B cell (primary cell): ENCODE data around the gene ACP3. TPM values are rescaled to one million over a fixed set of nuclear protein-coding genes. Genes with fewer than 3 reads are reported as not detected.

ENCODE experiments used
- ATAC-seq: fragments of 200-7000 bp; cut with Tn5 transposase; one replicate; pipeline ENCODE4 v1.10.0; 2021; ENCODE audit warnings: low read depth, mild to moderate bottlenecking, moderate number of reproducible peaks, moderate library complexity
- CTCF ChIA-PET: fragments of 350-600 bp; sonication (Branson Sonifier 250); formaldehyde crosslinking; loops from one replicate; lab custom pipeline; 2021; ENCODE audit warnings: antibody characterized with exemption, inconsistent platforms; lab: Charles Lee
- POLR2A ChIA-PET: fragments of 350-600 bp; sonication (Branson Sonifier 250); formaldehyde crosslinking; loops from one replicate; lab custom pipeline; 2021; ENCODE audit warnings: antibody characterized with exemption; lab: Charles Lee
- DNase-seq: peaks from one replicate; pipeline ENCODE4 v3.0.0; 2013
- H2AFZ ChIP-seq: 2 replicates; pipeline ENCODE4 v1.6.1; 2012; ENCODE audit warnings: mild to moderate bottlenecking, low read depth, low read length; ENCODE audit not compliant: insufficient read depth, poor library complexity, severe bottlenecking
- H3K27ac ChIP-seq, 2 donors: 1 replicate in 1 of 2; 2 replicates in 1 of 2; pipeline ENCODE4 v1.5.1; 2012 to 2013; ENCODE audit warnings: low read length in 2 of 2, mild to moderate bottlenecking in 2 of 2, moderate library complexity in 1 of 2
- H3K27me3 ChIP-seq, 4 experiments: fragments of 200-600 bp in 1 of 4; sonication (generic) in 1 of 4; replicated peaks in 1 of 4; 1 replicate in 2 of 4; 2 replicates in 2 of 4; pipeline versions ENCODE4 v1.6.1 to v1.7.0; 2013 to 2016; ENCODE audit warnings: low read length in 3 of 4, mild to moderate bottlenecking in 2 of 4, mixed read lengths in 1 of 4, moderate library complexity in 1 of 4; ENCODE audit not compliant: insufficient read depth in 4 of 4, control insufficient read depth in 3 of 4; ENCODE audit errors: control extremely low read depth in 1 of 4
- H3K36me3 ChIP-seq, 2 experiments: replicated peaks in 1 of 2; 1 replicate in 1 of 2; 2 replicates in 1 of 2; pipeline versions ENCODE4 v1.6.1 to v1.7.1; 2013; ENCODE audit warnings: low read length in 1 of 2; ENCODE audit not compliant: insufficient read depth in 2 of 2, control insufficient read depth in 1 of 2; ENCODE audit errors: control extremely low read depth in 1 of 2, extremely low read depth in 1 of 2
- H3K4me1 ChIP-seq, 2 donors: fragments of 200-600 bp in 1 of 2; sonication (generic) in 1 of 2; 1 replicate in 1 of 2; 2 replicates in 1 of 2; pipeline versions ENCODE4 v1.5.1 to v1.6.1; 2013 to 2017; ENCODE audit warnings: low read length in 2 of 2; ENCODE audit not compliant: control insufficient read depth in 2 of 2, insufficient read depth in 2 of 2
- H3K4me2 ChIP-seq: replicated peaks from 2 replicates; pipeline ENCODE3; 2012; ENCODE audit warnings: mild to moderate bottlenecking, low read depth, low read length; ENCODE audit not compliant: poor library complexity, severe bottlenecking
- H3K4me3 ChIP-seq, 5 experiments: fragments of 200-600 bp in 1 of 5; sonication (generic) in 1 of 5; 1 replicate in 3 of 5; 2 replicates in 2 of 5; pipeline versions ENCODE4 v1.5.1 to v1.7.0; 2011 to 2016; ENCODE audit warnings: low read length in 4 of 5, mild to moderate bottlenecking in 4 of 5, low read depth in 2 of 5, control low read depth in 1 of 5, moderate library complexity in 1 of 5; ENCODE audit not compliant: insufficient read depth in 1 of 5; ENCODE audit errors: control extremely low read depth in 1 of 5, extremely low read depth in 1 of 5
- H3K79me2 ChIP-seq: fragments of 200-600 bp; sonication (generic); one replicate; pipeline ENCODE4 v1.6.0; 2016; ENCODE audit warnings: low read length; ENCODE audit not compliant: control insufficient read depth, insufficient read depth
- H3K9ac ChIP-seq: fragments of 200-600 bp; sonication (generic); 2 replicates; pipeline ENCODE4 v1.6.1; 2017; ENCODE audit warnings: mild to moderate bottlenecking, low read length, moderate library complexity
- H3K9me3 ChIP-seq, 3 donors: one replicate each; pipeline versions ENCODE4 v1.6.1 to v1.7.1; 2013; ENCODE audit warnings: low read length in 2 of 3; ENCODE audit not compliant: control insufficient read depth in 2 of 3, insufficient read depth in 1 of 3; ENCODE audit errors: control extremely low read depth in 1 of 3
- H4K20me1 ChIP-seq: 2 replicates; pipeline ENCODE4 v1.6.0; 2012; ENCODE audit warnings: mild to moderate bottlenecking, low read length; ENCODE audit not compliant: insufficient read depth, control insufficient read depth, poor library complexity, severe bottlenecking
- H3K27ac Mint-ChIP-seq: one replicate; pipeline ENCODE4 v1.8.0; 2021; ENCODE audit warnings: mixed read lengths
- H3K27me3 Mint-ChIP-seq: one replicate; pipeline ENCODE4 v1.8.0; 2021; ENCODE audit warnings: mixed read lengths
- H3K4me1 Mint-ChIP-seq: one replicate; pipeline ENCODE4 v1.8.0; 2021; ENCODE audit warnings: mixed read lengths
- H3K4me3 Mint-ChIP-seq: one replicate; pipeline ENCODE4 v1.8.0; 2021; ENCODE audit warnings: mixed read lengths
- H3K9me3 Mint-ChIP-seq: one replicate; pipeline ENCODE4 v1.8.0; 2022; ENCODE audit warnings: mixed read lengths; ENCODE audit not compliant: insufficient read depth
- EZH2 ChIP-seq: IDR thresholded peaks from 2 replicates; pipeline ENCODE4 v1.6.1; 2012; ENCODE audit warnings: borderline replicate concordance, low read depth, mild to moderate bottlenecking, moderate library complexity, low read length; ENCODE audit not compliant: insufficient read depth, poor library complexity, severe bottlenecking
- WGBS: methylation state at CpG from one replicate; pipeline ENCODE4 v1.1.5; 2013; ENCODE audit warnings: missing lambda C conversion rate; ENCODE audit not compliant: insufficient coverage; 5-methylcytosine and 5-hydroxymethylcytosine counted together
- intact Hi-C: fragments of 100-400 bp; cut with micrococcal nuclease; formaldehyde crosslinking; loops from one replicate; pipeline ENCODE4 v1.10.0; 2022
- polyA plus RNA-seq: library from polyadenylated mRNA; depleted of rRNA; stranded (reverse); fragments of >200 nt; gene quantifications from 2 replicates; pipeline ENCODE4 v1.2.3, GENCODE V29; 2012
- total RNA-seq, 2 donors: library from RNA; stranded (reverse); fragments of 120-200 nt in 1 of 2; gene quantifications; 1 replicate in 1 of 2; 2 replicates in 1 of 2; pipeline versions ENCODE4 v1.2.3 to v1.2.4, GENCODE V29; 2013 to 2022
- TF ChIP-seq, protein P1 (sequence below): fragments of 200-600 bp; IDR thresholded peaks from one replicate; pipeline ENCODE4 v1.8.0; 2022; ENCODE audit warnings: antibody characterized with exemption, mild to moderate bottlenecking

The ACP3 gene
- total and polyA plus RNA-seq, 2 donors (not counting 1 experiment from before 2014, with no cell fraction given): 0.36 to 0.64 TPM

DNA sequence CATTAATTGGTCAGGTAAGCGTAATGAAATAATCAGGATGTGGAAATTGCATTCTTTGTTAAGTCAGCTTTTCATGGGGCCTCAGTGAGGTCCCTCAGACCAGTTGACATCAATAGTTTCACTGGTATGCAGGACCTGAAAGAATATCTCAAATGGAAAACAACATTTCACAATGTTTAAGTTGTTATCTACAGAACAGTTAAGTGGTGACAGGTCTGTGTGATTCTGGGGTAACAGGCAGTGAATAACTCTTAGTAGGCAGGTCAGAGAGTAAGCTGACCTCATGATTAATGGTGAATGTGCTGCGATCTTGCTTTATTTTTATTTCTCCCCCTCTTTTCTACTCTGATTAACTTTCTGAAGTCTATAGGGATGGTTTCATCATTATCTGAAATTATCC is 28.9 kb upstream of the ACP3 start:
- no CpG with 5 or more reads among the region's 2 CpGs for WGBS
- CTCF ChIA-PET: interaction anchor here (0.6 kb wide), 1 partner anchor 8 kb away, joined by 3 read pairs; no protein-coding TSS in a partner anchor
- intact Hi-C loops: no loop called here

DNA sequence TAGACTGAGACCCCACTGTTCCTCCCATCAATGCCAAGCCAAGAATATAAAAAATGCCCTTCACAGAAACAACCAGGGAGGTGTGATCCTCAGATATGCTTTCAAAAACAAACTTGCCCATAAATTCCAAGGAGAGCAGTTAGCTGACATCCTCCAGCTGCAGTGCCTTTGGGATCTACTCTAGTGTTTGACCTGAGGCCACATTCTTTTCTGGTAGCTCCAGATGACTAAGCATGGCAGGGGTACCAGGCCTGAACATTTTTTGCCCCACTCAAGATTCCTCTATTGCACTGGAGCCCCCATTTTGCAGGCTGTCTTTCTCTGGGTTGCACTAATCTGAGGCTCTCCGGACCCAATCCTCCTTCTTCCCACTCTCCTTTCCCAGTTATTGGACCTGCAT is 27.9 kb upstream of the ACP3 start:
- H3K9me3 ChIP-seq: no peaks in the 10 kb centered on the region
- H3K27me3 ChIP-seq: peaks cover 0 to 3% (median 0%) of the 10 kb centered on the region in 4 experiments
- H4K20me1 ChIP-seq: no peaks in the 10 kb centered on the region
- DNase-seq (no peak), ATAC-seq (no peak)
- ChIA-PET POLR2A (no interaction called here), CTCF (no interaction called here)
- no peak overlapping the region for H3K4me3 ChIP-seq
- TF ChIP-seq, protein P1, sequence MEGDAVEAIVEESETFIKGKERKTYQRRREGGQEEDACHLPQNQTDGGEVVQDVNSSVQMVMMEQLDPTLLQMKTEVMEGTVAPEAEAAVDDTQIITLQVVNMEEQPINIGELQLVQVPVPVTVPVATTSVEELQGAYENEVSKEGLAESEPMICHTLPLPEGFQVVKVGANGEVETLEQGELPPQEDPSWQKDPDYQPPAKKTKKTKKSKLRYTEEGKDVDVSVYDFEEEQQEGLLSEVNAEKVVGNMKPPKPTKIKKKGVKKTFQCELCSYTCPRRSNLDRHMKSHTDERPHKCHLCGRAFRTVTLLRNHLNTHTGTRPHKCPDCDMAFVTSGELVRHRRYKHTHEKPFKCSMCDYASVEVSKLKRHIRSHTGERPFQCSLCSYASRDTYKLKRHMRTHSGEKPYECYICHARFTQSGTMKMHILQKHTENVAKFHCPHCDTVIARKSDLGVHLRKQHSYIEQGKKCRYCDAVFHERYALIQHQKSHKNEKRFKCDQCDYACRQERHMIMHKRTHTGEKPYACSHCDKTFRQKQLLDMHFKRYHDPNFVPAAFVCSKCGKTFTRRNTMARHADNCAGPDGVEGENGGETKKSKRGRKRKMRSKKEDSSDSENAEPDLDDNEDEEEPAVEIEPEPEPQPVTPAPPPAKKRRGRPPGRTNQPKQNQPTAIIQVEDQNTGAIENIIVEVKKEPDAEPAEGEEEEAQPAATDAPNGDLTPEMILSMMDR: no peak
- no peak for TF ChIP-seq EZH2
- no peak overlapping the region for H3K4me2 ChIP-seq
- H3K27ac ChIP-seq: no peak overlapping the region
- H2AFZ ChIP-seq: no peak overlapping the region
- H3K9me3 Mint-ChIP-seq: no peaks in the 10 kb centered on the region
- H3K4me1 Mint-ChIP-seq: no peaks in the 10 kb centered on the region
- peaks cover 27% of the 10 kb centered on the region for H3K27me3 Mint-ChIP-seq
- H3K79me2 ChIP-seq: no peaks in the 10 kb centered on the region
- intact Hi-C loops: no loop called here
- H3K9ac ChIP-seq: no peak overlapping the region
- 100% methylated on average over 1 of the region's 1 CpG for WGBS
- H3K27ac Mint-ChIP-seq: no peak overlapping the region
- H3K36me3 ChIP-seq: no peaks in the 10 kb centered on the region
- H3K4me1 ChIP-seq: no peaks in the 10 kb centered on the region
- no peak overlapping the region for H3K4me3 Mint-ChIP-seq

More for the DNA sequence above, 28.9 kb upstream of the ACP3 start:
- Histone ChIP-seq H3K4me2 (no peak overlapping the region), H3K9ac (no peak overlapping the region), H3K4me1 (no peaks in the 10 kb centered on the region), H3K36me3 (no peaks in the 10 kb centered on the region), H2AFZ (no peak overlapping the region), H3K4me3 (no peak overlapping the region), H3K79me2 (no peaks in the 10 kb centered on the region), H3K27me3 (peaks cover 0 to 3% (median 0%) of the 10 kb centered on the region in 4 experiments), H3K9me3 (no peaks in the 10 kb centered on the region), H4K20me1 (no peaks in the 10 kb centered on the region), H3K27ac (no peak overlapping the region)
- no peaks in the 10 kb centered on the region for H3K4me1 Mint-ChIP-seq
- H3K27ac Mint-ChIP-seq: no peak overlapping the region
- ATAC-seq: no peak
- H3K4me3 Mint-ChIP-seq: no peak overlapping the region
- TF ChIP-seq EZH2: no peak
- TF ChIP-seq, protein P1: no peak
- POLR2A ChIA-PET: no interaction called here
- H3K9me3 Mint-ChIP-seq: no peaks in the 10 kb centered on the region
- H3K27me3 Mint-ChIP-seq: peaks cover 27% of the 10 kb centered on the region
- no peak for DNase-seq
